ENCODE data around the gene SLC12A4. TPM values are rescaled to one million over a fixed set of nuclear protein-coding genes. Genes with fewer than 3 reads are reported as not detected.

Gene SLC12A4
- polyA plus RNA-seq, 1 experiment: 115 TPM

DNA sequence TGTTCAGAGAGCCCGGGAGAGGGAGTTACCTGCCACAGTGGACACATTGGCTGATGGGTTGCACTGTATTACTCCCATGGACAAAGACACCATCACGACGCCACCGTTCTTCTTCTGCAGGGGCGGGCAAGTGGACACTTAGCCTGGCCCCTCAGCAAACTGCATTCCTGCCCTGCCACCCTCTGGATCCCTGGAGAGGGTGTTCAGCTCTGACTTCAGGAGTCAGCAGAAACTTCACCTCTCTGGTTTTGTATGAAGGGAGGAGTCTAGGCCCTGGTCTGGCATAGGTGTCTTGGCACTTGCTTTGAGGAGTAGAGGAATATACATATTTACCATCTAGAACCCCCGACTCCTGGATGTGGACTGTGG is 21.6 kb upstream of the SLC12A4 start:
- Histone ChIP-seq H3K4me3 (ENCODE audit: low read depth, low read length) (no peak overlapping the region), H3K27me3 (ENCODE audit: control insufficient read depth, insufficient read depth, low read length) (no peaks in the 10 kb centered on the region), H3K36me3 (ENCODE audit: control insufficient read depth, insufficient read depth, low read length) (no peaks in the 10 kb centered on the region)
- ChIA-PET CTCF (interaction anchor here (1.5 to 3.3 kb wide), 2 partner anchors 24 to 241 kb away, joined by 5 to 18 read pairs; no protein-coding TSS in a partner anchor), POLR2A (no interaction called here)
- no peak for DNase-seq (ENCODE audit: low read depth)
- TF ChIP-seq CTCF (IDR thresholded peaks at IDR 0.05; ENCODE audit: insufficient read depth, low read depth, low read length): no peak

DNA sequence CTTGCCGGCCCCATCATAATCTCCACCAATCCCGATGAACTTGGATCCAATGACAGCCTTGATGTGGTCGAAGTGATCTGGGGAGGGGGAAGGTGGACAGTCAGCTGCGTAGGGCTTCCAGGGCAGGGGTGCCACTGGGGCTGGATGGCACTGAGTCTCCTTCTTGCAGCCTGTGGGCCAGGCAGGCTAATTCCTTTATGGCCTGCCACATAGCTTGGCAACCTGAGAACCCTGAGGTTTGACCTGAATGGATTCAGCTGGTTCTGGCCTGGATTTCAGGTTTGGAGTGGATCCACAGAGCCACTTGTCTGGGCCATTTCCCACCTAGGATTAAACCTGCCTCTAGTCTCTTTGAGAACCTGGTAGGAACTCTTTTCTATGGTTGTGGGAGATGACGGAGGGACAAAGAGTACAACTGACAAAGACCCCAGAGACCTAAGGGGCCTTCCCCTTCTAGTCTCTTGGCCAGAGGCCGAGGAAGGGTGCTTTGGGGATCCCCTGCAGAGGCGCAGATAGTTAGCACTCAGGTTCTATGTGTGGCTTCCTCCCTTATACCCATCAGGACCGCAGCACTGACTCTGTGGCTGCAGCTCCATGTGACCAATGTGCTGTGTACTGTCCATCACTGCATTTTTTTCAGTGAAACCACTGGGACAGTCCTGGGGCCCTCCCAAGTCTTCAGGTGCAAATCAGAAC is 21.0 kb upstream of the SLC12A4 start:
- TF ChIP-seq CTCF (IDR thresholded peaks at IDR 0.05; ENCODE audit: insufficient read depth, low read depth, low read length): no peak
- ChIA-PET CTCF (interaction anchor here (1.1 to 3.3 kb wide), 2 partner anchors 9 to 241 kb away, joined by 3 to 18 read pairs; partner anchors contain the start of gene DPEP2), POLR2A (no interaction called here)
- Histone ChIP-seq H3K27me3 (ENCODE audit: control insufficient read depth, insufficient read depth, low read length) (no peaks in the 10 kb centered on the region), H3K36me3 (ENCODE audit: control insufficient read depth, insufficient read depth, low read length) (no peaks in the 10 kb centered on the region), H3K4me3 (ENCODE audit: low read depth, low read length) (no peak overlapping the region)
- no peak for DNase-seq (ENCODE audit: low read depth)

DNA sequence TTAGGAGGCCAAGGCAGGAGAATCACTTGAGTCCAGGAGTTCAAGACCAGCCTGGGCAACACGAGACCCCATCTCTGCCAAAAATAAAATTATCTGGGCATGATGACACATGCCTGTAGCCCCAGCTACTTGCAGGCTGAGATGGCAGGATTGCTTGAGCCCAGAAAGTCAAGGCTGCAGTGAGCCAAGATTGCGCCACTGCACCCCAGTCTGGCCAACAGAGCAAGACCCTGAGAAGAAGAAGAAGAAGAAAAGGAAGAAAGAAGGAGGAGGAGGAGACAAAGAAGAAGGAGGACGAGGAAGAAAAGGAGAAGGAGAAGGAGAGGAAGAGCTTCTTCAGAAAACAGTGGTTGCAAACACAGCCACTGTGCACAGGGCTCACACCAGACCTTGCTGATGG is 20.2 kb upstream of the SLC12A4 start:
- no peak for TF ChIP-seq CTCF (IDR thresholded peaks at IDR 0.05; ENCODE audit: insufficient read depth, low read depth, low read length)
- DNase-seq (ENCODE audit: low read depth): no peak
- POLR2A ChIA-PET: no interaction called here
- H3K27me3 ChIP-seq (ENCODE audit: control insufficient read depth, insufficient read depth, low read length): no peaks in the 10 kb centered on the region
- CTCF ChIA-PET: interaction anchor here (0.9 to 1.1 kb wide), 2 partner anchors 10 to 55 kb away, joined by 3 read pairs; partner anchors contain the start of gene DPEP2
- no peaks in the 10 kb centered on the region for H3K36me3 ChIP-seq (ENCODE audit: control insufficient read depth, insufficient read depth, low read length)
- no peak overlapping the region for H3K4me3 ChIP-seq (ENCODE audit: low read depth, low read length)

- Histone ChIP-seq H3K36me3 (ENCODE audit: control insufficient read depth, insufficient read depth, low read length) (no peaks in the 10 kb centered on the region), H3K27me3 (ENCODE audit: control insufficient read depth, insufficient read depth, low read length) (no peaks in the 10 kb centered on the region), H3K4me3 (ENCODE audit: low read depth, low read length) (no peak overlapping the region)
- ChIA-PET CTCF (interaction anchor here (2.2 kb wide), 1 partner anchor 53 kb away, joined by 7 read pairs; no protein-coding TSS in a partner anchor), POLR2A (no interaction called here)
- no peak for DNase-seq (ENCODE audit: low read depth)
- TF ChIP-seq CTCF (IDR thresholded peaks at IDR 0.05; ENCODE audit: insufficient read depth, low read depth, low read length): no peak
Measured at GRCh38 chr16:67987460-67988160, 19.2 kb upstream of the SLC12A4 start.

GRCh38 chr16:67986949-67987348 is 18.5 kb upstream of the SLC12A4 start:
- no peak for DNase-seq (ENCODE audit: low read depth)
- CTCF ChIA-PET: interaction anchor here (1.6 to 2.2 kb wide), 2 partner anchors 54 to 240 kb away, joined by 3 to 7 read pairs; no protein-coding TSS in a partner anchor
- Histone ChIP-seq H3K36me3 (ENCODE audit: control insufficient read depth, insufficient read depth, low read length) (no peaks in the 10 kb centered on the region), H3K27me3 (ENCODE audit: control insufficient read depth, insufficient read depth, low read length) (no peaks in the 10 kb centered on the region), H3K4me3 (ENCODE audit: low read depth, low read length) (no peak overlapping the region)
- POLR2A ChIA-PET: no interaction called here
- no peak for TF ChIP-seq CTCF (IDR thresholded peaks at IDR 0.05; ENCODE audit: insufficient read depth, low read depth, low read length)
